ENCODE data around the gene RNF115.

GRCh38 chr1:145824499-145824842, 576 bp upstream of the RNF115 start:
- TF ChIP-seq HDAC2 (IDR thresholded peaks at IDR 0.05) = no peak
- no peak for TF ChIP-seq CTCF (IDR thresholded peaks at IDR 0.05)
- TF ChIP-seq RFX5 (IDR thresholded peaks at IDR 0.05) = no peak
- TF ChIP-seq ESRRA (IDR thresholded peaks at IDR 0.05; ENCODE audit: borderline replicate concordance, low read length) = no peak
- TF ChIP-seq KDM1A (IDR thresholded peaks at IDR 0.05; ENCODE audit: low read depth) = no peak
- no peak for TF ChIP-seq TP53 (CRISPR knock-in tag; IDR thresholded peaks at IDR 0.05)
- TF ChIP-seq SMC3 (IDR thresholded peaks at IDR 0.05) = no peak

Data from A549 (cell line).